Prostate gland (tissue), 2 donors: ENCODE measurements around the gene TRIM26.

Experiments
- POLR2A ChIP-seq: fragments of 450-650 bp; IDR thresholded peaks from one replicate; pipeline ENCODE4 v1.6.1; 2016; ENCODE audit warnings: antibody characterized with exemption, mild to moderate bottlenecking
- POLR2AphosphoS5 ChIP-seq: sonication (generic); formaldehyde crosslinking; IDR thresholded peaks from one replicate; pipeline ENCODE4 v1.6.1; 2017; ENCODE audit warnings: antibody characterized with exemption
- TF ChIP-seq, protein P1 (sequence below), 4 experiments: fragments of 200-600 bp in 2 of 4; fragments of 450-650 bp in 2 of 4; sonication (generic) in 2 of 4; IDR thresholded peaks; 1 replicate in 3 of 4; 2 replicates in 1 of 4; pipeline ENCODE4 v1.5.1; 2016 to 2019; ENCODE audit warnings: antibody characterized with exemption in 4 of 4, mild to moderate bottlenecking in 2 of 4, moderate library complexity in 2 of 4

DNA sequence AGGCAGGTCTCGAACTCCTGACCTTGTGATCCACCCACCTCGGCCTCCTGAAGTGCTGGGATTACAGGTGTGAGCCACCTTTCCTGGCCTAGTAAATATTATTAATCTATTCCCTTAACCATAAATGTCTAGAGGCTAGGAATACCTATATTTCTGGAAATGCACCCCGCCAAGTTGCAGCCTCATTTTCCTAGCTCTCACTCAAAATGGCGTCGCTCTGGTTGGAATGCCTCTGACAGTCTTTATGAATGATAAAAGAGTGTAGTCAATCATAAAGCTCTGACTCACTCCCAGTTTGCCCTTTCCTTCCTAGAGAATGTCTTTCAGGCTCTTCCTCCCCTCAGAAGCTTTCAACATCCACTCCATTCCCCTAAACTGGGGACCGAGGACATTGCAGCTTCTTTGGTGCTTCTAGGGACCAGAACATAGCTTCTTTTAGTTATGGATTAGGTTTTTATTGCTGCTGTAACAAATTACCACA, 14.1 kb upstream of the TRIM26 start:
- TF ChIP-seq, protein P1, sequence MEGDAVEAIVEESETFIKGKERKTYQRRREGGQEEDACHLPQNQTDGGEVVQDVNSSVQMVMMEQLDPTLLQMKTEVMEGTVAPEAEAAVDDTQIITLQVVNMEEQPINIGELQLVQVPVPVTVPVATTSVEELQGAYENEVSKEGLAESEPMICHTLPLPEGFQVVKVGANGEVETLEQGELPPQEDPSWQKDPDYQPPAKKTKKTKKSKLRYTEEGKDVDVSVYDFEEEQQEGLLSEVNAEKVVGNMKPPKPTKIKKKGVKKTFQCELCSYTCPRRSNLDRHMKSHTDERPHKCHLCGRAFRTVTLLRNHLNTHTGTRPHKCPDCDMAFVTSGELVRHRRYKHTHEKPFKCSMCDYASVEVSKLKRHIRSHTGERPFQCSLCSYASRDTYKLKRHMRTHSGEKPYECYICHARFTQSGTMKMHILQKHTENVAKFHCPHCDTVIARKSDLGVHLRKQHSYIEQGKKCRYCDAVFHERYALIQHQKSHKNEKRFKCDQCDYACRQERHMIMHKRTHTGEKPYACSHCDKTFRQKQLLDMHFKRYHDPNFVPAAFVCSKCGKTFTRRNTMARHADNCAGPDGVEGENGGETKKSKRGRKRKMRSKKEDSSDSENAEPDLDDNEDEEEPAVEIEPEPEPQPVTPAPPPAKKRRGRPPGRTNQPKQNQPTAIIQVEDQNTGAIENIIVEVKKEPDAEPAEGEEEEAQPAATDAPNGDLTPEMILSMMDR (IDR thresholded peaks at IDR 0.05), result no peak
- TF ChIP-seq POLR2AphosphoS5 (no peak), POLR2A (no peak)
